ENCODE measurements around the gene PIGBOS1.

The PIGBOS1 gene

DNA sequence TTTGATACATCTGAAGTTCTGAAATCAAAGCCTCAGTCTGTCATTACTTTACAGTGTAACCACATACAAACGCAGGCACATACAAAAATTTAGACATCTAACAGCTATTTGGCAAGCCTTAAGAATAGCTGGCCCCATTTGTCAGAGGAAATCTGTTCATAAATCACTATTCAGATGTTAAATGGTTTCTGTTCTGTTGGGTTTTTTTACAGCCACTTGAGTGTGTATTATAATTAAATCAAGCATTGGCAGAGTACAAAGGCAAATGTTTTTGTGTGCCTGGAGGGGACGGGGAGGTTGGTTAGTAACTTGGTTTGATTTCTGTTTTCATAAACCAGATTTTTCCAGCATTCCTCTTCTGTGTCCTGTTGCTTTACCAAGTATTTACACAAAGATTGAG, 24.2 kb upstream of the PIGBOS1 start:
- TF ChIP-seq CTCF (conservative IDR thresholded peaks at IDR 0.05; ENCODE audit: low read depth): no peak
- CTCF ChIA-PET: no interaction called here
- POLR2A ChIA-PET (ENCODE audit: low non-redundant PET): no interaction called here
- H3K27ac ChIP-seq: no peak overlapping the region
- no peak for DNase-seq (ENCODE audit: low spot score)

- no peak for DNase-seq (ENCODE audit: low spot score)
- TF ChIP-seq CTCF (conservative IDR thresholded peaks at IDR 0.05; ENCODE audit: low read depth): no peak
- ChIA-PET POLR2A (ENCODE audit: low non-redundant PET) (no interaction called here), CTCF (no interaction called here)
- no peak overlapping the region for H3K27ac ChIP-seq
These were observed 18.2 kb upstream of the PIGBOS1 start for GRCh38 chr15:55337160-55337559.

DNA sequence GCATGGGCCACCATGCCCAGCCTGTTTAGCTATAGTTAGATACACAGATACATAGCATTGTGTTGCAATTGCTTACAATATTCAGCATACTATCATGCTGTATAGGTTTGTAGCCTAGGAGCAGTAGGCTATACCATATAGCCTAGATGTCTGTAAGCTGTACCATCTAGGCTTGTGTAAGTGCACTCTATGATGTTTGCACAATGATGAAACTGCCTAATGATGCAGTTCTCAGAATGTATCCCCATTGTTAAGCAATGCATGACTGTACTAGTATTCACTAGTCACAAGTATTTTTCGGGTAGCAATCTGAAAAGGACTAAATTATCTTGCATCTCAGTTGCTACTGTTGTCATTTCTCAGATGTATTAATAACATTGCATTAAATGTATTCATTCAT, 16.1 kb upstream of the PIGBOS1 start:
- DNase-seq (ENCODE audit: low spot score): no peak
- ChIA-PET POLR2A (ENCODE audit: low non-redundant PET) (no interaction called here), CTCF (no interaction called here)
- no peak overlapping the region for H3K27ac ChIP-seq
- no peak for TF ChIP-seq CTCF (conservative IDR thresholded peaks at IDR 0.05; ENCODE audit: low read depth)

DNA sequence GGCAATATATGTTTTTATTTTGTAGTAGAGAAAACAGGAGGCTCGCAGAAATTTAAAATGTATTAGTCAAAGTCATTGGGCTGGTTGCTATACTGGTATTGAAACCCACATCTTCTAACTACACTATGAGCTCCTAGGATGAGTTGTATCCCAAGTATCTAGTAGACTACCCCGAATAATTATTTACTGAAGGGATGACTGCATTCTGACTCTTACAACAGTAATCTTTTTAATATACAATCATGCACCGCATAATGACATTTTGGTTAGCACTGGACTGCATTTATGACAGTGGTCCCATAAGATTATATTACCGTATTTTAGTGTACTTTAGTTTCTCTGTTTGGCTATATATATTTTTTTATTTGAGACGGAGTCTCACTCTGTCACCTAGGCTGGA, 15.4 kb upstream of the PIGBOS1 start:
- TF ChIP-seq CTCF (conservative IDR thresholded peaks at IDR 0.05; ENCODE audit: low read depth): no peak
- ChIA-PET POLR2A (ENCODE audit: low non-redundant PET) (no interaction called here), CTCF (interaction anchor here (0.7 kb wide), 1 partner anchor 68 kb away, joined by 3 read pairs; no protein-coding TSS in a partner anchor)
- no peak for DNase-seq (ENCODE audit: low spot score)
- H3K27ac ChIP-seq: no peak overlapping the region

DNA sequence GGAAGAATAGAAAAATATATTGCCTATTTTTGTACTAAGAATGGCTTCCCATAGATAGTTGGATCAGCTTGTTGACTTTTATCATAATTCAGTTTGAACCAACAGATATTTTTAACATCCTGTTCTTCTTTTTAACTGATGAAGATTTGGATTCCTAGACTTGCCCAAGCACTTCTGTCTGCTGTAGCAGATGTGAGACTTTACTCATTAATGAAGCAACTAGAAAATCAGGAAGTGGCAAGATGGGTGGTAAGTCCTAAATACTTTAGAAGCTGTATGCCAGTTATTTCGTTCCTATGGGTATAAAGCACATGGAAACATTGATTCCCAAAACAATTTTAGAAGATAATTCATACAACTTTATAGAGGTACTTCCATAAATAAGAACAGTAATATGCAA, 8.5 kb upstream of the PIGBOS1 start:
- ChIA-PET POLR2A (ENCODE audit: low non-redundant PET) (no interaction called here), CTCF (no interaction called here)
- DNase-seq (ENCODE audit: low spot score): no peak
- H3K27ac ChIP-seq: no peak overlapping the region
- no peak for TF ChIP-seq CTCF (conservative IDR thresholded peaks at IDR 0.05; ENCODE audit: low read depth)

GRCh38 chr15:55322467-55322866, 3.5 kb upstream of the PIGBOS1 start:
- POLR2A ChIA-PET (ENCODE audit: low non-redundant PET): no interaction called here
- TF ChIP-seq CTCF (conservative IDR thresholded peaks at IDR 0.05; ENCODE audit: low read depth): no peak
- CTCF ChIA-PET: interaction anchor here (0.6 kb wide), 1 partner anchor 115 kb away, joined by 3 read pairs; no protein-coding TSS in a partner anchor
- H3K27ac ChIP-seq: no peak overlapping the region
- DNase-seq (ENCODE audit: low spot score): no peak

- POLR2A ChIA-PET (ENCODE audit: low non-redundant PET): no interaction called here
- CTCF ChIA-PET: no interaction called here
- no peak for TF ChIP-seq CTCF (conservative IDR thresholded peaks at IDR 0.05; ENCODE audit: low read depth)
- no peak overlapping the region for H3K27ac ChIP-seq
- no peak for DNase-seq (ENCODE audit: low spot score)
These were observed 2.0 kb upstream of the PIGBOS1 start for GRCh38 chr15:55320963-55321362.

Measured in RWPE1 (cell line).